Fibroblast of skin of abdomen (primary cell): ENCODE data around the gene ZNF26. TPM values are rescaled to one million over a fixed set of nuclear protein-coding genes. Genes with fewer than 3 reads are reported as not detected.
A peak's percentile ranks its signal among the peaks of the same experiment; 100 is the strongest.
"Not testable (repeated sequence)": the region's sequence is repeated elsewhere in the genome, so short reads cannot be mapped to it uniquely, and the experiment has no call there.

Source experiments
- DNase-seq: peaks from one replicate; pipeline ENCODE4 v3.0.0-alpha.2; 2013
- polyA plus RNA-seq, 2 experiments: library from polyadenylated mRNA; unstranded; fragments of 120-200 nt; gene quantifications; one replicate each; pipeline ENCODE4 v1.2.1, GENCODE V29; 2013; ENCODE audit not compliant: insufficient read length in 2 of 2

The ZNF26 gene, protein sequence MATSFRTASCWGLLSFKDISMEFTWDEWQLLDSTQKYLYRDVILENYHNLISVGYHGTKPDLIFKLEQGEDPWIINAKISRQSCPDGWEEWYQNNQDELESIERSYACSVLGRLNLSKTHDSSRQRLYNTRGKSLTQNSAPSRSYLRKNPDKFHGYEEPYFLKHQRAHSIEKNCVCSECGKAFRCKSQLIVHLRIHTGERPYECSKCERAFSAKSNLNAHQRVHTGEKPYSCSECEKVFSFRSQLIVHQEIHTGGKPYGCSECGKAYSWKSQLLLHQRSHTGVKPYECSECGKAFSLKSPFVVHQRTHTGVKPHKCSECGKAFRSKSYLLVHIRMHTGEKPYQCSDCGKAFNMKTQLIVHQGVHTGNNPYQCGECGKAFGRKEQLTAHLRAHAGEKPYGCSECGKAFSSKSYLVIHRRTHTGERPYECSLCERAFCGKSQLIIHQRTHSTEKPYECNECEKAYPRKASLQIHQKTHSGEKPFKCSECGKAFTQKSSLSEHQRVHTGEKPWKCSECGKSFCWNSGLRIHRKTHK
- 5.2 TPM for polyA plus RNA-seq (2013, experiment 1 of 2; ENCODE audit: insufficient read length)
- 5.2 TPM for polyA plus RNA-seq (2013, experiment 2 of 2; ENCODE audit: insufficient read length)

DNA sequence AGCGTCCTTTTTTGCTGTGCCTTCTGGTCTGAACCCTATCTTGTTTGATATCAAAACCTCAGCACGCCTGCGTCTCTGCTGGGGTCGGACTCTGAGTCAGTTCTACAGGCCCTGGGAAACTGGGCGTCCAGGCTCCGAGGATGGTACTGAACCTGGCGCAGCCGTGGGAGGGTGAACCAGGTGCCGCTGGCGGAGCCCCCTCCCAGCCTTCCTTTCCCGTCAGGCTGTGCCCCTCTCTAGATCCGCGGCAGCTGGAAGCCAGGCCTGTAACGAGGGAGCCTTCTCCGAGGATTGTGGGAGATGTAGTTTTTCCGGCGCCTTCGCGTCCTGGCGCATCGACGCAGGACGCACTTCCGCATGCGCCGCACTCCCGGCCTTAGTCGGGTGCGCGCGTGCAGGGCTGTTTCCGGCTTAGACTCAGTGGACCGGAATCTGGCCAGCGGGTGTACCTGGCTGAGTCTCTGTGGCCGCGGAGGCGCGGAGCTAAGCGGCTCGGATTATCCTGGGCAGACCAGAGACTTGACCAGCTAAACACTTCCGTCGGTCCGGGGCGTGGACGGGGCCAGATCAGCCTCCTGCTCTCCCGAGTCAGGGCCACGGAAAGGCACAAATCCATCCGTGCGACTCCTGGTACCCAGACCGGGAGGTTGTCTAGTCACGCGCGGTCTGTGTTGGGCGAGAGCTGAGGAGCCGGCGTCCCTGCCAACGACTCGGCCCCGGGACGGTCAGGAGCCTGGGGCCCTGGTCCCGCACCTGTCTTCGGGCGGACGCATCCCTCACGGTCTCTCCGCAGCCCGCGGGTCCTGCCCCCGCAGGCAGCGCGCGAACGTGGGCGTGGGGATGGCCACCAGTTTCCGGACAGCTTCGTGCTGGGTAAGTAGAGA lies at the start of gene ZNF26:
ZNF26 (plus strand) TSS at position 367 of the 884 bp plus-strand sequence; CDS start at position 841, 474 bp downstream.
- DNase-seq = peak; percentile 93

DNA sequence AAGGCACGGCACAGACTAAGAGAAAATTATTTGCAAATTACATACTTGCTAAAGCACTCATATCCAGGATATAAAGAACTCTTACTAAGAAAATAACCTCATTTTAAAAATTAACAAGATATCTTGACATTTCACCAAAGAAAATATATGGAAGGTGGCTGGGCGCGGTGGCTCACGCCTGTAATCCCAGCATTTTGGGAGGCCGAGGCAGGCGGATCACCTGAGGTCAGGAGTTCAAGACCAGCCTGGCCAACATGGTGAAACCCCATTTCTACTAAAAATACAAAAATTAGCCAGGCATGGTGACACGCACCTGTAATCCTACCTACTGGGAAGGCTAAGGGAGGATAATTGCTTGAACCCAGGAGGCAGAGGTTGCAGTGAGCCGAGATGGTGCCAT lies 49.2 kb upstream of the ZNF26 start:
- DNase-seq = not testable (repeated sequence)

DNA sequence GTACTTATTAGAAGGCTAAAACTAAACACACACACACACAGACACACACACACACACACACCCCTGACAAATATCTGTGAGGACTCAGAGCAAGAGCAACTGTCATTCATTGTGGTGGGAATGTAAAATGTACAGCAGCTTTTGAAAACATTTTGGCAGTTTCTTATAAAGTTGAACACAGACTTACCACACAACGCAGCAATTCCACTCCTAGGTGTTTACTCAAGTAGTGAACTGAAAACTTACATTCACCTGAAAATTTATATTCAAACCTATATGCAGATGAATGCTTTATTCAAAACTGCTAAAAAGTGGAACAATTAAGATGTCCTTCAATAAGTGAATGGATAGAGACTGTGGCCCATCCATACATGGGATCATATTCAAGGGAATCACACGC lies 48.7 kb upstream of the ZNF26 start:
- no peak for DNase-seq

- not testable (repeated sequence) for DNase-seq
Observed at GRCh38 chr12:132938807-132939206, 47.4 kb upstream of the ZNF26 start.

GRCh38 chr12:132940071-132940719 lies 46.0 kb upstream of the ZNF26 start:
- DNase-seq = no peak

GRCh38 chr12:132941336-132941954 lies 44.7 kb upstream of the ZNF26 start:
- no peak for DNase-seq

- DNase-seq = no peak
Observed at GRCh38 chr12:132942611-132943010, 43.6 kb upstream of the ZNF26 start.

- DNase-seq = no peak
Observed at GRCh38 chr12:132945806-132946205, 40.4 kb upstream of the ZNF26 start.

DNA sequence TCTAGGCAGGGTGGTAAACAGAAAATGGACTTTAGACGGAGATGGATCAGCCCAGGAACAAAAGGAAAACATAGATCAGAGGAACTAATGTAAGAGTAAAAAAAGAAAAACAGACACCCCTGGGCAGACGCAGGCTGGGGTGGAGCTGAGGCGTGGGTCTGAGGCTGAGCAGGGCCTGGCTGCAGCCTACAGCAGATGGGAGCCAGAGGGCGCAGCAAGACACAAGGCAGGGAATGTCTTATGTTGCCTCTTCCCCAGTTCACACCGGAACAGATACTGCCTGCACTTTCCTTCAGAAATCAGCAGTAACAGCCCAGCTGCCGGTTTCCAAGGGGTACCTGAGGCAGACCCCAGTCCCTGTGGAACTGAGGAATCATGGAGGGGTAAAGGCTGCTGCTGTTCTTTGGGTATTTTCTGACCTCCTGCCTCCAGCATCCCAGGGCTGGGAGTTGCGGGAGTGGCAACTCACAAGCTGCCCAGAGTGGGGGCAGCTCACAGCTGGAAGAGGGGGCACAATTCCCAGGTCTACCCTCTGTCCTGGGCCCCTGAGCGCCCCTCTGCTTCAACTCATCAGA lies 39.8 kb upstream of the ZNF26 start:
- DNase-seq = no peak

GRCh38 chr12:132948146-132949066 lies 37.8 kb upstream of the ZNF26 start:
- DNase-seq = no peak

DNA sequence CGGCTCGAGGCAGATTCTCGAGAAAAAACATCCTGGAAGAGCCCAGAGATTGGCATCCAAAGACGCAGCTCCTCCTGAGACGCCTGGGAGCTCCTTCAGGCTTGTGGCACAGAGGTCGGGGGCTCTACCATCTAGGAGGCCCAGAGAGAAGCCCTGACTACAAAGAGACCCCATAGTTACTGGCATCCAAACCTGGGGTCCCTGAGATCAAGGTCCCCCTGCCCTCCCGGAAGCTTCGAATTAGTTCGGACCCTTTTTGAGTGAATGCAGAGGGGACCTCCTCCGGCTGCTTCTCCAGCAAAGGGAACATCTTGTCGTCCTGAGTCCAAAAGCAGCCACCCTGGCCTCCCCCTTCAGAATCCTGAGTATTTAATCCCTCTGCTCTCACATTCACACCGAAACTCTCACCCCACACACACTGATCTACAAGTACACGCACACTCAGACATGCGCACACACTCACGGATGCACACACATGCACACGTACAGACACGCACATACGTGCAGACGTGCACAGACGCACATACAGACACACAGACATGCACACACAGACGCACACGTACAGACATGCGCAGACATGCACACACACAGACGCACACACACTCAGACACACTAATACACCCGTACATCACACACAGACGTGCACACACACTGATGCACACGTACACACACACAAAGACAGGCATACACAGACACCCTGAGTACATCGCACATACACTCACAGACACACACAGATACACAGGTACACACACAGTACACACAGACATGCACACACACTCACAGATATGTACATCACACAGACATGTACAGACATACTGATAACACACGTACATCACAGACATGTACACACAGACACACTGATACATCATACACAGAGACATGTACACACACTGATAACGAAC lies 36.0 kb upstream of the ZNF26 start:
- DNase-seq = no peak

- DNase-seq = no peak
Observed at GRCh38 chr12:132950844-132951535, 35.2 kb upstream of the ZNF26 start.

DNA sequence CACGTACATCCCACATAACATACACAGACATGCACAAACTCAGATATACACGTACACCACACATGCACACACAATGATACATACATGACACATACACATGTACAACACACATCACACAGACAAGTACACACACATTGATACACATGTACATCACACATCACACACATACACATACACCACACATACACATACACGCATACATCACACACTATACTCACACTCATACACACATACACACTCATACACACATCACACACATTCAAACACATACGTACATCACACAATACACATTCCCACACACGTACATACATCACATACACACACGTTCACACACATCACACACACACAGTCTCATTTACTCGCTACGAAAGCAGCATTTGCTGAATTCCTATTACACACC lies 34.5 kb upstream of the ZNF26 start:
- no peak for DNase-seq

GRCh38 chr12:132952371-132953162 lies 33.6 kb upstream of the ZNF26 start:
- no peak for DNase-seq

- DNase-seq = no peak
Observed at GRCh38 chr12:132953163-132953425, 33.1 kb upstream of the ZNF26 start.

DNA sequence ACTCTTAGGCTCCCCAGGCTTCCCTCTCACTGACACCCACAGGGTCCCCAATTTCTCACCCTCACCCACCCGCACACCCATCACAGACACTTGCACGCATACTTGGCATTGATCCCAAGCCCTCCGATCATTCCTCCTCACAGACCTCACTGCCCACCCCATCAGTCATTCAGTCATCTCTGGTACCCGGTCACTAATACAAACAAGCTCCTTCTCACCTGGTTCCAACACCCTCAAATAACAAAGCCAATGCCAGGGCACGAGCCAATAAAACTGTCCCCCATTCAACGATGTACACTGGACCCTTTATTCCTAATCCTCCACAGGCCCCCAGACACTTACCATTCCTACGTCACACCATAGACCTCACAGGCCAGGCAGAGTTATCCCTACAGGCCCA lies 32.4 kb upstream of the ZNF26 start:
- DNase-seq = no peak

GRCh38 chr12:132954471-132955048 lies 31.6 kb upstream of the ZNF26 start:
- peak; percentile 2 for DNase-seq
